Body of pancreas (tissue), 4 donors: ENCODE data around the gene RNF223. TPM values are rescaled to one million over a fixed set of nuclear protein-coding genes. Genes with fewer than 3 reads are reported as not detected.

Source experiments
- ATAC-seq: fragments of 150-250 bp; one replicate; pipeline ENCODE4 v1.9.1; 2016
- DNase-seq, 4 donors: peaks; one replicate each; pipeline ENCODE4 v3.0.0-alpha.2; 2019
- H3K27ac ChIP-seq, 4 donors: fragments of 200-600 bp; sonication (generic); 1 replicate in 3 of 4; 2 replicates in 1 of 4; pipeline versions ENCODE4 v1.5.1 to v1.6.1; 2016 to 2019; ENCODE audit warnings: mild to moderate bottlenecking in 1 of 4, mixed read lengths in 1 of 4, moderate library complexity in 1 of 4
- H3K27me3 ChIP-seq, 2 donors: fragments of 200-600 bp; sonication (generic); one replicate each; pipeline ENCODE4 v1.6.0; 2016; ENCODE audit warnings: mild to moderate bottlenecking in 1 of 2
- H3K36me3 ChIP-seq, 2 donors: fragments of 200-600 bp; sonication (generic); replicated peaks in 1 of 2; 2 replicates each; pipeline ENCODE4 v1.5.1; 2016; ENCODE audit warnings: low read depth in 2 of 2; ENCODE audit not compliant: insufficient read depth in 1 of 2
- H3K4me1 ChIP-seq: fragments of 200-600 bp; sonication (generic); one replicate; pipeline ENCODE4 v1.6.0; 2016
- H3K4me3 ChIP-seq, 2 donors: fragments of 200-600 bp; sonication (generic); 1 replicate in 1 of 2; 2 replicates in 1 of 2; pipeline ENCODE4 v1.5.1; 2016 to 2019
- H3K9me3 ChIP-seq, 3 donors: fragments of 200-600 bp; sonication (generic); 1 replicate in 2 of 3; 2 replicates in 1 of 3; pipeline ENCODE4 v1.5.1; 2016
- POLR2A ChIP-seq, 3 donors: fragments of 450-650 bp; IDR thresholded peaks; one replicate each; pipeline ENCODE4 v1.6.1; 2016; ENCODE audit warnings: antibody characterized with exemption in 3 of 3, mild to moderate bottlenecking in 2 of 3
- WGBS, 2 donors: methylation state at CpG; one replicate each; pipeline ENCODE4 v1.1.5; 2017; 5-methylcytosine and 5-hydroxymethylcytosine counted together
- intact Hi-C: fragments of 100-400 bp; cut with DNase I; formaldehyde crosslinking; loops from one replicate; pipeline ENCODE4 v1.15.1; 2023
- total RNA-seq, 2 donors: library from RNA; depleted of rRNA; stranded (reverse); fragments of >200 nt; gene quantifications; one replicate each; pipeline ENCODE4 v1.1.0, GENCODE V29; 2016
- TF ChIP-seq, protein P1 (sequence below), 7 experiments: fragments of 450-650 bp in 4 of 7; fragments of 200-600 bp in 3 of 7; sonication (generic) in 3 of 7; IDR thresholded peaks; one replicate each; pipeline ENCODE4 v1.5.1; 2016 to 2019; ENCODE audit warnings: antibody characterized with exemption in 7 of 7

RNF223 gene
- total RNA-seq, 2 donors from 2014 or later, result 0.26 TPM; not detected in 1

GRCh38 chr1:1071486-1072298 lies 2.4 kb downstream of the RNF223 start:
- Histone ChIP-seq H3K27ac (no peak overlapping the region), H3K9me3 (no peaks in the 10 kb centered on the region), H3K4me3 (no peak overlapping the region), H3K27me3 (no peaks in the 10 kb centered on the region), H3K36me3 (no peaks in the 10 kb centered on the region), H3K4me1 (peaks cover 24% of the 10 kb centered on the region)
- DNase-seq (no peak), ATAC-seq (no peak)
- intact Hi-C loops, result no loop called here
- 78 to 80% methylated on average over 16 to 41 of the region's 56 CpGs for WGBS, 2 donors
- TF ChIP-seq, protein P1, sequence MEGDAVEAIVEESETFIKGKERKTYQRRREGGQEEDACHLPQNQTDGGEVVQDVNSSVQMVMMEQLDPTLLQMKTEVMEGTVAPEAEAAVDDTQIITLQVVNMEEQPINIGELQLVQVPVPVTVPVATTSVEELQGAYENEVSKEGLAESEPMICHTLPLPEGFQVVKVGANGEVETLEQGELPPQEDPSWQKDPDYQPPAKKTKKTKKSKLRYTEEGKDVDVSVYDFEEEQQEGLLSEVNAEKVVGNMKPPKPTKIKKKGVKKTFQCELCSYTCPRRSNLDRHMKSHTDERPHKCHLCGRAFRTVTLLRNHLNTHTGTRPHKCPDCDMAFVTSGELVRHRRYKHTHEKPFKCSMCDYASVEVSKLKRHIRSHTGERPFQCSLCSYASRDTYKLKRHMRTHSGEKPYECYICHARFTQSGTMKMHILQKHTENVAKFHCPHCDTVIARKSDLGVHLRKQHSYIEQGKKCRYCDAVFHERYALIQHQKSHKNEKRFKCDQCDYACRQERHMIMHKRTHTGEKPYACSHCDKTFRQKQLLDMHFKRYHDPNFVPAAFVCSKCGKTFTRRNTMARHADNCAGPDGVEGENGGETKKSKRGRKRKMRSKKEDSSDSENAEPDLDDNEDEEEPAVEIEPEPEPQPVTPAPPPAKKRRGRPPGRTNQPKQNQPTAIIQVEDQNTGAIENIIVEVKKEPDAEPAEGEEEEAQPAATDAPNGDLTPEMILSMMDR (IDR thresholded peaks at IDR 0.05), result no peak
- no peak for TF ChIP-seq POLR2A (IDR thresholded peaks at IDR 0.05)

DNA sequence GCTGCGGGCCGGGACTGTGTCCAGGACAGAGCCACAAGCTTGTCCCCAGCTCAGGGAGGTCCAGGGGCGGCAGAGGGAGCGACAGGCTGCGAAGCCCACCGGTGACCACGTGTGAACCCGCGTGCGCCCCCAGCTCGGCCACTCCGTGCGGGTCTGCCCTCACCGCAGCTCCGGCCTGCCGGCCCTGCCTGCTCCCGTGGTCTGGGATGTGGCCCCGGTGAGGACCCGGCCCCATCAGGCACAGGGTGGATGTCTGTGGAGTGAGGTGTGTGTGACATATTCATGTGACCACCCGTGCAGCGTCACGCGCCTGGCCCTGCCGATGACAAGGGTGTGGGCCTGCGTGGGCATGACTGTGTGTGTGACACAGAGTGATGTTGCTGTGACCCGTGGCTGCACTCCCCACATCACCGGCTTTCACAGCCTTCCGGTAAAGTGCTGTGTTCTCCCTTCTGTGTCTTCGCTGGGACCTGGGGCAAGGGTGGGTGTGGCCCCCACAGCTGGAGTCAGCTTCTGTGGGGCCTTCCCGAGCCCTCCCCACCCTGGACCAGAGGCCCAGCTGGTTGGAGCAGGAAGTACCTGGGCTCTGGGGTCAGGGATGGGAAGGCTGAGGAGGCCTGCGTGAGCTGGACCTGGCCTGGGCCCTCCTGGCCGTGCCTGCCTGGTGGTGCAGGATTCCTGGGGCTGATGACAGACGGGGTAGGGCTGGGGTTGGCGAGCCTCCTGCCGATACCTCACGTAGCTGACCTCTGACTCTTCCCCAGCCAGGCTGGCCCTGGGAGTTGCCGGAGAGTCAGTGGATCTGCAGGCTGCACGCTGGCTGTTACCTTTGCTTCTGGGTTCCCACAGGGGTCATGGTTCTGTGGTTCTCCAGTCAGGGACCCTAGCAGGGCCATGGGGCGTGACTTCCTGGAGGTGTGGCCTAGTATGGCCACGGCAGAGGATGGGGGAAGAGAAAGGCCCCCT lies 4.1 kb downstream of the RNF223 start:
- ATAC-seq, result no peak
- no peaks in the 10 kb centered on the region for H3K36me3 ChIP-seq
- peak in 1 of 4 donors; percentile 27 for DNase-seq
- H3K27me3 ChIP-seq, result no peaks in the 10 kb centered on the region
- no peaks in the 10 kb centered on the region for H3K9me3 ChIP-seq
- intact Hi-C loops, result no loop called here
- no peak overlapping the region for H3K4me3 ChIP-seq
- no peak overlapping the region for H3K27ac ChIP-seq
- WGBS, 2 donors, result 52 to 57% methylated on average over 11 to 38 of the region's 40 CpGs
- TF ChIP-seq, protein P1 (IDR thresholded peaks at IDR 0.05), result no peak
- no peak for TF ChIP-seq POLR2A (IDR thresholded peaks at IDR 0.05)
- peaks cover 24% of the 10 kb centered on the region for H3K4me1 ChIP-seq

GRCh38 chr1:1069056-1069710 lies 4.9 kb downstream of the RNF223 start:
- DNase-seq, result peak; percentile 85 to 90 (median 87)
- no peaks in the 10 kb centered on the region for H3K27me3 ChIP-seq
- ATAC-seq, result peak; percentile 77
- no peaks in the 10 kb centered on the region for H3K9me3 ChIP-seq
- TF ChIP-seq POLR2A (IDR thresholded peaks at IDR 0.05), result peak in 2 of 3 donors; percentile 60 to 64
- TF ChIP-seq, protein P1 (IDR thresholded peaks at IDR 0.05), result no peak
- 2% methylated on average over 54 of the region's 75 CpGs; no CpG with 5 or more reads in 1 of the 2 donors for WGBS, 2 donors
- H3K4me1 ChIP-seq, result peaks cover 28% of the 10 kb centered on the region
- peak overlapping the region; percentile 22 to 24 for H3K4me3 ChIP-seq
- no peaks in the 10 kb centered on the region for H3K36me3 ChIP-seq
- H3K27ac ChIP-seq, result peak overlapping the region; percentile 68 to 80 (median 68)
- intact Hi-C loops, result no loop called here

GRCh38 chr1:1068517-1069055 lies 5.5 kb downstream of the RNF223 start:
- Histone ChIP-seq H3K27me3 (no peaks in the 10 kb centered on the region), H3K4me1 (peaks cover 30% of the 10 kb centered on the region), H3K4me3 (peak overlapping the region; percentile 22 to 24), H3K36me3 (no peaks in the 10 kb centered on the region), H3K9me3 (no peaks in the 10 kb centered on the region), H3K27ac (peak overlapping the region; percentile 68 to 80 (median 68))
- 2 to 13% methylated on average over 12 to 27 of the region's 55 CpGs for WGBS, 2 donors
- DNase-seq, result peak; percentile 69 to 89 (median 81)
- intact Hi-C loops, result no loop called here
- TF ChIP-seq POLR2A (IDR thresholded peaks at IDR 0.05), result no peak
- TF ChIP-seq, protein P1 (IDR thresholded peaks at IDR 0.05), result no peak
- peak; percentile 66 for ATAC-seq
